GM12874 (cell line): ENCODE results near the gene ARSA.

Source experiments
- CTCF ChIP-seq: IDR thresholded peaks from 2 replicates; pipeline ENCODE4 v1.5.1; 2011; ENCODE audit warnings: low read depth, mild to moderate bottlenecking, control low read depth, low read length, moderate library complexity; ENCODE audit not compliant: insufficient read depth

Gene ARSA

GRCh38 chr22:50605613-50606074 lies 22.3 kb downstream of the ARSA start:
- no peak for TF ChIP-seq CTCF

GRCh38 chr22:50605002-50605612 lies 22.8 kb downstream of the ARSA start:
- TF ChIP-seq CTCF, result no peak

GRCh38 chr22:50604256-50605001 lies 23.5 kb downstream of the ARSA start:
- TF ChIP-seq CTCF, result no peak

- TF ChIP-seq CTCF, result no peak
These were observed 24.3 kb downstream of the ARSA start for GRCh38 chr22:50603511-50604255.

GRCh38 chr22:50602338-50602700 lies 25.6 kb downstream of the ARSA start:
- TF ChIP-seq CTCF, result no peak

GRCh38 chr22:50601669-50602337 lies 26.1 kb downstream of the ARSA start:
- no peak for TF ChIP-seq CTCF
